GM12878 (cell line): Measurements from ENCODE around the gene AXL. TPM values are rescaled to one million over a fixed set of nuclear protein-coding genes. Genes with fewer than 3 reads are reported as not detected.

Experiments used
- ATAC-seq: fragments of 200-7000 bp; cut with Tn5 transposase; 3 replicates; pipeline ENCODE4 v1.9.1; 2020; ENCODE audit warnings: mild to moderate bottlenecking, moderate library complexity
- BruUV-seq: library from RNA; stranded (reverse); fragments of 400-500 nt; replicated peaks from 2 replicates; lab custom pipeline; 2021; lab: Mats Ljungman, UMichigan
- CTCF ChIA-PET: fragments of 300-600 bp; sonication (Branson Sonifier 250); formaldehyde crosslinking; extraction: SDS; loops from one replicate; lab custom pipeline; 2021; ENCODE audit warnings: inconsistent platforms; lab: Yijun Ruan, JAX
- POLR2A ChIA-PET: fragments of 350-600 bp; formaldehyde crosslinking; extraction: SDS; loops from one replicate; lab custom pipeline; 2021; ENCODE audit warnings: inconsistent platforms; lab: Charles Lee
- RAD21 ChIA-PET: fragments of 300-600 bp; sonication (Branson Sonifier 250); formaldehyde crosslinking; loops from one replicate; lab custom pipeline; 2023; ENCODE audit warnings: antibody characterized with exemption; ENCODE audit not compliant: unreplicated experiment; lab: Charles Lee
- SMC1A ChIA-PET: fragments of 300-600 bp; sonication (Branson Sonifier 250); formaldehyde crosslinking; loops from one replicate; lab custom pipeline; 2023; ENCODE audit not compliant: unreplicated experiment, uncharacterized antibody; lab: Charles Lee
- DNase-seq: peaks from one replicate; pipeline ENCODE4 v3.0.0-alpha.2; 2011; ENCODE audit warnings: low read depth, low spot score
- FAIRE-seq: peaks from 3 replicates; lab custom pipeline; 2011; peaks lifted over from hg19 to GRCh38; lab: Jason Lieb, UNC
- H2AFZ ChIP-seq: 2 replicates; pipeline ENCODE4 v1.6.0; 2011; ENCODE audit warnings: low read depth, low read length, control low read depth; ENCODE audit not compliant: control insufficient read depth
- H3K27ac ChIP-seq: 2 replicates; pipeline ENCODE4 v1.5.1; 2011; ENCODE audit warnings: control low read depth; ENCODE audit not compliant: control insufficient read depth, insufficient read depth
- H3K27me3 ChIP-seq, 2 experiments: replicated peaks in 1 of 2; 2 replicates each; pipeline versions ENCODE4 v1.6.0 to v1.6.1; 2011; ENCODE audit warnings: low read length in 1 of 2; ENCODE audit not compliant: control insufficient read depth in 2 of 2, insufficient read depth in 2 of 2
- H3K36me3 ChIP-seq, 2 experiments: 2 replicates each; pipeline ENCODE4 v1.5.1; 2011; ENCODE audit warnings: low read length in 1 of 2; ENCODE audit not compliant: control insufficient read depth in 2 of 2, insufficient read depth in 2 of 2
- H3K4me1 ChIP-seq: 2 replicates; pipeline ENCODE4 v1.6.1; 2011; ENCODE audit warnings: mild to moderate bottlenecking, low read length, moderate library complexity, mixed read lengths; ENCODE audit not compliant: control insufficient read depth, insufficient read depth
- H3K4me2 ChIP-seq: 2 replicates; pipeline ENCODE4 v1.6.0; 2011; ENCODE audit warnings: control low read depth; ENCODE audit not compliant: control insufficient read depth, insufficient read depth
- H3K4me3 ChIP-seq: fragments of 200-600 bp; sonication (generic); 2 replicates; pipeline ENCODE4 v1.5.1; 2016
- H3K79me2 ChIP-seq: 2 replicates; pipeline ENCODE4 v1.6.0; 2011; ENCODE audit warnings: low read length; ENCODE audit not compliant: control insufficient read depth, insufficient read depth
- H3K9ac ChIP-seq: 2 replicates; pipeline ENCODE4 v1.8.0; 2011; ENCODE audit warnings: low read length, control low read depth, mixed read lengths; ENCODE audit not compliant: control insufficient read depth, insufficient read depth
- H3K9me3 ChIP-seq: replicated peaks from 3 replicates; pipeline ENCODE4 v1.5.1; 2011; ENCODE audit warnings: mild to moderate bottlenecking, low read length; ENCODE audit not compliant: control insufficient read depth, insufficient read depth
- H4K20me1 ChIP-seq: 2 replicates; pipeline ENCODE4 v1.6.0; 2011; ENCODE audit not compliant: control insufficient read depth, insufficient read depth
- KLF5 ChIP-seq: fragments of 450-650 bp; IDR thresholded peaks from 2 replicates; pipeline ENCODE4 v1.6.1; 2014; ENCODE audit warnings: mild to moderate bottlenecking; ENCODE audit not compliant: partially characterized antibody
- WGBS: methylation state at CpG from one replicate; pipeline ENCODE4 v1.1.6; 2016; ENCODE audit warnings: low lambda C conversion rate; ENCODE audit not compliant: insufficient replicate concordance, insufficient coverage; ENCODE audit errors: missing lambda C conversion rate; 5-methylcytosine and 5-hydroxymethylcytosine counted together
- in situ Hi-C: fragments of 300-500 bp; cut with MboI; formaldehyde crosslinking; loops from 9 replicates; pipeline ENCODE4 v1.14.3; 2018; ENCODE audit warnings: mixed read lengths
- intact Hi-C: fragments of 100-400 bp; cut with micrococcal nuclease; formaldehyde crosslinking; loops from one replicate; pipeline ENCODE4 v1.14.2; 2022; ENCODE audit not compliant: unreplicated experiment
- polyA plus RNA-seq, 11 experiments: library from polyadenylated mRNA; depleted of rRNA in 4 of 11; unstranded in 6 of 11; stranded (reverse) in 5 of 11; fragments of >200 nt; fragmentation: Nextera tagmentation in 4 of 11; fragmentation: Illumina TruSeq in 1 of 11; extraction: Ambion mirVana in 4 of 11; extraction: Trizol in 1 of 11; gene quantifications; 1 replicate in 1 of 11; 2 replicates in 10 of 11; pipeline versions ENCODE4 v1.2.1 to v1.2.3, GENCODE V29; 2011 to 2016; ENCODE audit warnings: inconsistent platforms in 2 of 11, missing spikeins in 2 of 11, low read depth in 1 of 11
- small RNA-seq: library from RNA; depleted of rRNA; stranded (forward); fragments of <200 nt; gene quantifications from one replicate; pipeline ENCODE3, GENCODE V24; 2014
- total RNA-seq, 4 experiments: library from RNA; depleted of rRNA in 3 of 4; stranded (reverse); fragments of >200 nt in 3 of 4; fragmentation: Illumina TruSeq in 1 of 4; extraction: Trizol in 1 of 4; gene quantifications; 2 replicates each; pipeline versions ENCODE4 v1.2.1 to v1.2.3, GENCODE V29; 2013 to 2021

AXL gene
- total and polyA plus RNA-seq, 10 of the 15 experiments (the other 5 are each of a cell fraction or from before 2014, with no cell fraction given): under 0.01 to 0.33 (median 0.07) TPM; not detected in 4

DNA sequence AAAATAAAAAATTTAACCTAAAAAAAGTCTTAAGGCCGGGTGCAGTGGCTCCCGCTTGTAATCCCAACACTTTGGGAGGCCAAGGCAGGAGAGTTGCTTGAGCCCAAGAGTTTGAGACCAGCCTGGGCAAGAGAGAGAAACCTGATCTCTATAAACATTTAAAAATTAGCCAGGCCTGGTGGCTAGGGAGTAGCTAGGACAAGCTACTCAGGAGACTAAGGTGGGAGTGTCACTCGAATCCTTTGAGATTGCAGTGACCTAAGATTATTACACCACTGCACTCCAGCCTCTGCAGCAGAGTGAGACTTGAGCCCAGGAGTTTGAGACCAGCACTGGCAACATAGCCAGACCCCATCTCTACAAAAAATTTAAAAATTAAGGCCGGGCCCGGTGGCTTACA is 92.0 kb downstream of the AXL start:
- in situ Hi-C loops: loop anchor here (5.0 kb wide), 1 partner anchor 109 kb away; no protein-coding TSS in a partner anchor
- SMC1A ChIA-PET: interaction anchor here (0.7 to 2.0 kb wide), 3 partner anchors 10 to 41 kb away, joined by 3 to 5 read pairs (median 4); no protein-coding TSS in a partner anchor
- Histone ChIP-seq H2AFZ (no peak overlapping the region), H3K27ac (peak overlapping the region; percentile 97), H3K79me2 (peaks cover 35% of the 10 kb centered on the region), H4K20me1 (no peaks in the 10 kb centered on the region), H3K36me3 (peaks cover 9 to 12% of the 10 kb centered on the region in 2 experiments), H3K4me1 (peaks cover 33% of the 10 kb centered on the region), H3K27me3 (no peaks in the 10 kb centered on the region), H3K9me3 (no peaks in the 10 kb centered on the region), H3K4me2 (peak overlapping the region; percentile 88), H3K4me3 (peak overlapping the region; percentile 98), H3K9ac (peak overlapping the region; percentile 99)
- intact Hi-C loops: loop anchor here (5.0 kb wide), 1 partner anchor 41 kb away; the partner anchor contains the start of gene TGFB1
- no peak for TF ChIP-seq KLF5
- FAIRE-seq: no peak
- RAD21 ChIA-PET: interaction anchor here (0.9 to 4.8 kb wide), 2 partner anchors 47 to 238 kb away, joined by 3 to 42 read pairs; partner anchors contain the start of gene HNRNPUL1
- DNase-seq: no peak
- no TSS peak for BruUV-seq
- WGBS: 28% methylated on average over 5 of the region's 5 CpGs
- CTCF ChIA-PET: interaction anchor here (7.2 kb wide), 1 partner anchor 47 kb away, joined by 84 read pairs; the partner anchor contains the start of gene HNRNPUL1
- POLR2A ChIA-PET: no interaction called here
- no peak for ATAC-seq

Small RNA genes lying within 50 kb of the gene (small RNA-seq; reads per million reads assigned to genes)
- not detected for gene RN7SL34P

Other genes with a start within 250 kb of the AXL start
Only the 7 nearest of the 14 such genes appear.
- not detected in 2 replicates for gene CYP2A13, start 130.8 kb upstream of the AXL start, total RNA-seq (2014; rRNA removed)
- gene CYP2A13, start 130.8 kb upstream of the AXL start, total RNA-seq (2014; rRNA removed; fragmentation: Illumina TruSeq; extraction: Trizol): not detected in 2 replicates
- not detected in 2 replicates for gene CYP2A13, start 130.8 kb upstream of the AXL start, total RNA-seq (2021)
- not detected in 2 replicates for gene CYP2A13, start 130.8 kb upstream of the AXL start, polyA plus RNA-seq (2011; rRNA removed)
- not detected in 2 replicates for gene CYP2A13, start 130.8 kb upstream of the AXL start, polyA plus RNA-seq (2014; fragmentation: Illumina TruSeq; extraction: Trizol)
- gene CYP2A13, start 130.8 kb upstream of the AXL start, polyA plus RNA-seq (2014; fragmentation: Nextera tagmentation; extraction: Ambion mirVana): not detected
- not detected in 2 replicates for gene CYP2A13, start 130.8 kb upstream of the AXL start, polyA plus RNA-seq (2014; rRNA removed)
- gene CYP2A13, start 130.8 kb upstream of the AXL start, polyA plus RNA-seq (2016; fragmentation: Nextera tagmentation; extraction: Ambion mirVana): not detected
- gene CYP2F1, start 104.8 kb upstream of the AXL start, total RNA-seq (2014; rRNA removed): not detected in 2 replicates
- gene CYP2F1, start 104.8 kb upstream of the AXL start, total RNA-seq (2014; rRNA removed; fragmentation: Illumina TruSeq; extraction: Trizol): not detected in 2 replicates
- gene CYP2F1, start 104.8 kb upstream of the AXL start, total RNA-seq (2021): not detected in 2 replicates
- gene CYP2F1, start 104.8 kb upstream of the AXL start, polyA plus RNA-seq (2011; rRNA removed): not detected in 2 replicates
- not detected in 2 replicates for gene CYP2F1, start 104.8 kb upstream of the AXL start, polyA plus RNA-seq (2014; fragmentation: Illumina TruSeq; extraction: Trizol)
- gene CYP2F1, start 104.8 kb upstream of the AXL start, polyA plus RNA-seq (2014; fragmentation: Nextera tagmentation; extraction: Ambion mirVana): not detected
- not detected in 2 replicates for gene CYP2F1, start 104.8 kb upstream of the AXL start, polyA plus RNA-seq (2014; rRNA removed)
- not detected for gene CYP2F1, start 104.8 kb upstream of the AXL start, polyA plus RNA-seq (2016; fragmentation: Nextera tagmentation; extraction: Ambion mirVana)
- not detected in 2 replicates for gene CYP2S1, start 26.0 kb upstream of the AXL start, total RNA-seq (2014; rRNA removed)
- not detected in 2 replicates for gene CYP2S1, start 26.0 kb upstream of the AXL start, total RNA-seq (2014; rRNA removed; fragmentation: Illumina TruSeq; extraction: Trizol)
- 0.15 and 0.37 TPM in 2 replicates for gene CYP2S1, start 26.0 kb upstream of the AXL start, total RNA-seq (2021)
- 0.03 TPM in 1 of 2 replicates, not detected in the other for gene CYP2S1, start 26.0 kb upstream of the AXL start, polyA plus RNA-seq (2011; rRNA removed)
- 0.28 TPM in 1 of 2 replicates, not detected in the other for gene CYP2S1, start 26.0 kb upstream of the AXL start, polyA plus RNA-seq (2014; fragmentation: Illumina TruSeq; extraction: Trizol)
- gene CYP2S1, start 26.0 kb upstream of the AXL start, polyA plus RNA-seq (2014; fragmentation: Nextera tagmentation; extraction: Ambion mirVana): under 1 TPM; 0.04 to 0.08 TPM
- 0.05 and 0.11 TPM in 2 replicates for gene CYP2S1, start 26.0 kb upstream of the AXL start, polyA plus RNA-seq (2014; rRNA removed)
- gene CYP2S1, start 26.0 kb upstream of the AXL start, polyA plus RNA-seq (2016; fragmentation: Nextera tagmentation; extraction: Ambion mirVana): under 1 TPM; 0.21 to 0.28 TPM
- gene HNRNPUL1, start 45.1 kb downstream of the AXL start, total RNA-seq (2014; rRNA removed): 96.3 and 101 TPM in 2 replicates
- gene HNRNPUL1, start 45.1 kb downstream of the AXL start, total RNA-seq (2014; rRNA removed; fragmentation: Illumina TruSeq; extraction: Trizol): 88.8 and 100 TPM in 2 replicates
- 276 TPM in 2 replicates for gene HNRNPUL1, start 45.1 kb downstream of the AXL start, total RNA-seq (2021)
- 37.7 and 61.7 TPM in 2 replicates for gene HNRNPUL1, start 45.1 kb downstream of the AXL start, polyA plus RNA-seq (2011; rRNA removed)
- 149 and 175 TPM in 2 replicates for gene HNRNPUL1, start 45.1 kb downstream of the AXL start, polyA plus RNA-seq (2014; fragmentation: Illumina TruSeq; extraction: Trizol)
- 10 to 100 TPM; 11.1 to 26.3 TPM for gene HNRNPUL1, start 45.1 kb downstream of the AXL start, polyA plus RNA-seq (2014; fragmentation: Nextera tagmentation; extraction: Ambion mirVana)
- 132 and 168 TPM in 2 replicates for gene HNRNPUL1, start 45.1 kb downstream of the AXL start, polyA plus RNA-seq (2014; rRNA removed)
- gene HNRNPUL1, start 45.1 kb downstream of the AXL start, polyA plus RNA-seq (2016; fragmentation: Nextera tagmentation; extraction: Ambion mirVana): 100 to 1,000 TPM; 178 to 185 TPM
- 14.4 and 18.3 TPM in 2 replicates for gene CCDC97, start 90.9 kb downstream of the AXL start, total RNA-seq (2014; rRNA removed)
- 7.0 and 8.8 TPM in 2 replicates for gene CCDC97, start 90.9 kb downstream of the AXL start, total RNA-seq (2014; rRNA removed; fragmentation: Illumina TruSeq; extraction: Trizol)
- gene CCDC97, start 90.9 kb downstream of the AXL start, total RNA-seq (2021): 32.9 and 34.1 TPM in 2 replicates
- gene CCDC97, start 90.9 kb downstream of the AXL start, polyA plus RNA-seq (2011; rRNA removed): 4.3 and 9.2 TPM in 2 replicates
- gene CCDC97, start 90.9 kb downstream of the AXL start, polyA plus RNA-seq (2014; fragmentation: Illumina TruSeq; extraction: Trizol): 11.0 and 19.4 TPM in 2 replicates
- gene CCDC97, start 90.9 kb downstream of the AXL start, polyA plus RNA-seq (2014; fragmentation: Nextera tagmentation; extraction: Ambion mirVana): 1 to 10 TPM; 1.8 to 2.4 TPM
- 24.4 and 28.1 TPM in 2 replicates for gene CCDC97, start 90.9 kb downstream of the AXL start, polyA plus RNA-seq (2014; rRNA removed)
- gene CCDC97, start 90.9 kb downstream of the AXL start, polyA plus RNA-seq (2016; fragmentation: Nextera tagmentation; extraction: Ambion mirVana): 10 to 100 TPM; 27.3 to 29.5 TPM
- gene TGFB1, start 134.7 kb downstream of the AXL start, total RNA-seq (2014; rRNA removed): 10.4 and 14.5 TPM in 2 replicates
- gene TGFB1, start 134.7 kb downstream of the AXL start, total RNA-seq (2014; rRNA removed; fragmentation: Illumina TruSeq; extraction: Trizol): 14.2 and 14.4 TPM in 2 replicates
- 117 and 120 TPM in 2 replicates for gene TGFB1, start 134.7 kb downstream of the AXL start, total RNA-seq (2021)
- 3.6 and 5.9 TPM in 2 replicates for gene TGFB1, start 134.7 kb downstream of the AXL start, polyA plus RNA-seq (2011; rRNA removed)
- 10.0 and 24.3 TPM in 2 replicates for gene TGFB1, start 134.7 kb downstream of the AXL start, polyA plus RNA-seq (2014; fragmentation: Illumina TruSeq; extraction: Trizol)
- gene TGFB1, start 134.7 kb downstream of the AXL start, polyA plus RNA-seq (2014; fragmentation: Nextera tagmentation; extraction: Ambion mirVana): under 1 TPM; 0.23 to 0.37 TPM
- 33.3 and 48.2 TPM in 2 replicates for gene TGFB1, start 134.7 kb downstream of the AXL start, polyA plus RNA-seq (2014; rRNA removed)
- 1 to 10 TPM; 7.1 to 7.5 TPM for gene TGFB1, start 134.7 kb downstream of the AXL start, polyA plus RNA-seq (2016; fragmentation: Nextera tagmentation; extraction: Ambion mirVana)
- gene B9D2, start 144.9 kb downstream of the AXL start, total RNA-seq (2014; rRNA removed): 4.6 and 6.0 TPM in 2 replicates
- 2.3 and 3.3 TPM in 2 replicates for gene B9D2, start 144.9 kb downstream of the AXL start, total RNA-seq (2014; rRNA removed; fragmentation: Illumina TruSeq; extraction: Trizol)
- 5.0 and 5.5 TPM in 2 replicates for gene B9D2, start 144.9 kb downstream of the AXL start, total RNA-seq (2021)
- gene B9D2, start 144.9 kb downstream of the AXL start, polyA plus RNA-seq (2011; rRNA removed): 3.7 and 8.3 TPM in 2 replicates
- 0.25 and 2.4 TPM in 2 replicates for gene B9D2, start 144.9 kb downstream of the AXL start, polyA plus RNA-seq (2014; fragmentation: Illumina TruSeq; extraction: Trizol)
- 1 to 10 TPM; 2.5 to 5.0 TPM for gene B9D2, start 144.9 kb downstream of the AXL start, polyA plus RNA-seq (2014; fragmentation: Nextera tagmentation; extraction: Ambion mirVana)
- gene B9D2, start 144.9 kb downstream of the AXL start, polyA plus RNA-seq (2014; rRNA removed): 5.5 and 6.3 TPM in 2 replicates
- 10 to 100 TPM; 10.8 to 12.4 TPM for gene B9D2, start 144.9 kb downstream of the AXL start, polyA plus RNA-seq (2016; fragmentation: Nextera tagmentation; extraction: Ambion mirVana)